Osteocyte (in vitro differentiated cells): Measurements from ENCODE around the gene MYH10. TPM values are rescaled to one million over a fixed set of nuclear protein-coding genes. Genes with fewer than 3 reads are reported as not detected.

Experiments used
- DNase-seq: peaks from one replicate; pipeline ENCODE4 v3.0.0; 2021; ENCODE audit warnings: mixed read lengths; ENCODE audit not compliant: unreplicated experiment; ENCODE audit errors: extremely low spot score
- H3K27ac Mint-ChIP-seq: one replicate; pipeline ENCODE4 v1.8.0; 2021; ENCODE audit warnings: mild to moderate bottlenecking, mixed read lengths; ENCODE audit not compliant: unreplicated experiment
- H3K27me3 Mint-ChIP-seq: one replicate; pipeline ENCODE4 v1.8.0; 2021; ENCODE audit warnings: mixed read lengths; ENCODE audit not compliant: unreplicated experiment
- H3K36me3 Mint-ChIP-seq: one replicate; pipeline ENCODE4 v1.8.0; 2021; ENCODE audit warnings: mixed read lengths; ENCODE audit not compliant: unreplicated experiment
- H3K4me1 Mint-ChIP-seq: one replicate; pipeline ENCODE4 v1.8.0; 2021; ENCODE audit warnings: mixed read lengths; ENCODE audit not compliant: unreplicated experiment
- H3K4me3 Mint-ChIP-seq: one replicate; pipeline ENCODE4 v1.8.0; 2021; ENCODE audit warnings: mild to moderate bottlenecking, moderate library complexity, mixed read lengths; ENCODE audit not compliant: unreplicated experiment
- H3K9me3 Mint-ChIP-seq: one replicate; pipeline ENCODE4 v1.8.0; 2021; ENCODE audit warnings: mixed read lengths; ENCODE audit not compliant: unreplicated experiment
- total RNA-seq: library from RNA; stranded (reverse); gene quantifications from 2 replicates; pipeline ENCODE4 v1.2.1, GENCODE V29; 2021
- TF ChIP-seq, protein P1 (sequence below): fragments of 200-600 bp; sonication (generic); IDR thresholded peaks from 2 replicates; pipeline ENCODE4 v1.5.0; 2021; ENCODE audit warnings: antibody characterized with exemption, mild to moderate bottlenecking, moderate library complexity

The MYH10 gene
- total RNA-seq, 1 donor from 2014 or later = 110 TPM

- H3K27me3 Mint-ChIP-seq = no peaks in the 10 kb centered on the region
- no peak overlapping the region for H3K27ac Mint-ChIP-seq
- H3K4me1 Mint-ChIP-seq = no peaks in the 10 kb centered on the region
- DNase-seq = no peak
- TF ChIP-seq, protein P1, sequence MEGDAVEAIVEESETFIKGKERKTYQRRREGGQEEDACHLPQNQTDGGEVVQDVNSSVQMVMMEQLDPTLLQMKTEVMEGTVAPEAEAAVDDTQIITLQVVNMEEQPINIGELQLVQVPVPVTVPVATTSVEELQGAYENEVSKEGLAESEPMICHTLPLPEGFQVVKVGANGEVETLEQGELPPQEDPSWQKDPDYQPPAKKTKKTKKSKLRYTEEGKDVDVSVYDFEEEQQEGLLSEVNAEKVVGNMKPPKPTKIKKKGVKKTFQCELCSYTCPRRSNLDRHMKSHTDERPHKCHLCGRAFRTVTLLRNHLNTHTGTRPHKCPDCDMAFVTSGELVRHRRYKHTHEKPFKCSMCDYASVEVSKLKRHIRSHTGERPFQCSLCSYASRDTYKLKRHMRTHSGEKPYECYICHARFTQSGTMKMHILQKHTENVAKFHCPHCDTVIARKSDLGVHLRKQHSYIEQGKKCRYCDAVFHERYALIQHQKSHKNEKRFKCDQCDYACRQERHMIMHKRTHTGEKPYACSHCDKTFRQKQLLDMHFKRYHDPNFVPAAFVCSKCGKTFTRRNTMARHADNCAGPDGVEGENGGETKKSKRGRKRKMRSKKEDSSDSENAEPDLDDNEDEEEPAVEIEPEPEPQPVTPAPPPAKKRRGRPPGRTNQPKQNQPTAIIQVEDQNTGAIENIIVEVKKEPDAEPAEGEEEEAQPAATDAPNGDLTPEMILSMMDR = no peak
- H3K4me3 Mint-ChIP-seq = no peak overlapping the region
- no peaks in the 10 kb centered on the region for H3K9me3 Mint-ChIP-seq
- peaks cover 20% of the 10 kb centered on the region for H3K36me3 Mint-ChIP-seq
These were observed 41.5 kb downstream of the MYH10 start for GRCh38 chr17:8588877-8589554.

DNA sequence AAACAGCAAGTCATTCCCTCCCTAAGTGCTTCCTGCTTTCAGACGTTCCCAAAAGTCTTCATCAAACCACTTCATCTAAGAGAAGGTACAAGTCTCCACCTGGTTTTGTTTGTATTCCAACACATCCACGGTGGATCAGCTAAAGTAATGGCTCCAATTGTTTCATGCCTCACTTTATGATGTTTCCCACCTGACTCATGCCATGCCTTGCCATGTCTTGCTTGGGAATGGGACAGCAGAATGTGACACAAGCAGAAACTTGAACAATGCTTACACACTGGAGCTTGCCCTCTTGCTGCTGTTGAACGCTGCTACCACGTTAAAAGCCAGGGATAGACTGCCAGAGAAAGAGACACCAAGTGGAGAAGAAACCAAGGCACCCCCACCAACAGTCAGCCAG, 43.8 kb downstream of the MYH10 start:
- Mint-ChIP-seq H3K4me3 (no peak overlapping the region), H3K9me3 (no peaks in the 10 kb centered on the region), H3K36me3 (peaks cover 13% of the 10 kb centered on the region), H3K27ac (no peak overlapping the region), H3K4me1 (peaks cover 3% of the 10 kb centered on the region), H3K27me3 (no peaks in the 10 kb centered on the region)
- DNase-seq = no peak
- TF ChIP-seq, protein P1 = no peak

DNA sequence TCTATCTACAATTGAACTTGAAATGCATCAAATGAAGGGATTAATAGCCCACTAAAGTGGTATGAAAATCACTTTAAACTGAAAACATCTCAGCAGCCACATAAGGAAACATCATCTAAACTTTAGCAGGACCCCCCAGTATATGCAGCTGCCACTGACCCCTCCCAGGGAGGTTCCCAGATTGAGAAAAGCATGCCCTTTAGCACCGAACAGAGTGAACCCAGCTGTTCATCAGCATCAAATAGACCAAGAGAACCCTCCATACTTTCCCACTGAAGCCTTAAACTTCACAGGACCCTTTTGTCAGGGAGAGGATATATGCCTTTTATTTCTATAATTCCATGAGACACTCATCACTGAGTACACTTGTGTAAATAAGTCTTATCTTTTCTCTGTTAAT, 44.6 kb downstream of the MYH10 start:
- no peak for DNase-seq
- peaks cover 7% of the 10 kb centered on the region for H3K4me1 Mint-ChIP-seq
- H3K36me3 Mint-ChIP-seq = peaks cover 13% of the 10 kb centered on the region
- H3K27me3 Mint-ChIP-seq = no peaks in the 10 kb centered on the region
- H3K27ac Mint-ChIP-seq = no peak overlapping the region
- no peak overlapping the region for H3K4me3 Mint-ChIP-seq
- TF ChIP-seq, protein P1 = no peak
- H3K9me3 Mint-ChIP-seq = no peaks in the 10 kb centered on the region

DNA sequence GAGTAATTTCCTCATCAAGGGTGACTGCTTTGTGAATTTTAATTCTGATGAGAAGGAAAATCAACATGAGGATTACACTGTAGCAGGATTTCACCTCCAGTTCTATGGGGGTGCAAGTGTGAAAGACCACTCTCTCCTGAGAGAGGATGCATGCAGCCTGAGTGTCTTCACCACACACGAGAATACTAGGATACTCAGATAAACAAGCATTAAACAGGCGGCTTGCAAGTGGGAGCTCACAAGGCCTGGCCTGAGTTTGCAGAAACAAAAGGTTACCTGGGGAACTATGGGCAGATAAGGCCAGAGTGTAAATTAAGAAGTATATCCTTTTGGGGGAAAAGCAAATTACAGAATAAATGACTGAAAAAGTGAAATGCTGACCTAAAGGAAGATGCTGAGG, 46.6 kb downstream of the MYH10 start:
- H3K36me3 Mint-ChIP-seq = peaks cover 13% of the 10 kb centered on the region
- H3K4me1 Mint-ChIP-seq = peaks cover 11% of the 10 kb centered on the region
- TF ChIP-seq, protein P1 = no peak
- H3K4me3 Mint-ChIP-seq = no peak overlapping the region
- no peaks in the 10 kb centered on the region for H3K27me3 Mint-ChIP-seq
- no peaks in the 10 kb centered on the region for H3K9me3 Mint-ChIP-seq
- DNase-seq = no peak
- no peak overlapping the region for H3K27ac Mint-ChIP-seq

DNA sequence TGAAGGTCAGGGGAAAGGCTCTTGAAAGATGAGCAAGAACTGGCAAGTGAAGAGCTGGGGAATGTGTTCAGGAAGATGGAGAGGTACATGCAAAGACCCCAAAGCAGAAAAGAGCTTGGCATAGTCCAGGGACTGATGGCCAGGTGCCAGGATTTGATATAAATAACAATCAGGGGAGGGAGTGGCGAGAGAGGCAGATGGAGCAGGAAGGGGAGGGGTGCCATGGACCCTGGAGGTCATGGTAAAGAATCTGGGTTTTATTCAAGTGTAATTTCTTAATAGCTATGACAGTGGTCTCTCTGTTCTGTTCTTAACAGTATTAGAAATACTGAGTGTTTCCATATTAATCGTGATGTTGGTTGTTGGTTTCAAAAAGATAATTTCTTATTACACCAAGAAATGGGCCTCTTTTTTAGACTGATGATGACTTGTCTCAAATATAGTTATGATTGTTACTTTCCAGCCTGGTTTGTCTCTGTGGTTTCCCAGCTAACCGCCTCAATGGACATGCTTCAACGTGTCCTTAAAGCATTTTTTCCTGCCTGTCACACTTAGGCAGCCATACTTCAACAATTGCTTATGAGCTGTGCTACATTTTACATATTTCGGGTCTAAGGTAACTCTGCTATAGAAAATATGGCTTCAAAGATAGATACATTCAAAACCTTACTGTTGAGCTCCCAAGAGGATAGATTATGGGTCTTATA, 49.4 kb downstream of the MYH10 start:
- no peak overlapping the region for H3K4me3 Mint-ChIP-seq
- peaks cover 5% of the 10 kb centered on the region for H3K36me3 Mint-ChIP-seq
- peaks cover 11% of the 10 kb centered on the region for H3K4me1 Mint-ChIP-seq
- TF ChIP-seq, protein P1 = no peak
- H3K27ac Mint-ChIP-seq = no peak overlapping the region
- DNase-seq = no peak
- no peaks in the 10 kb centered on the region for H3K9me3 Mint-ChIP-seq
- H3K27me3 Mint-ChIP-seq = no peaks in the 10 kb centered on the region
